Measurements from ENCODE around the gene NOC2L.

NOC2L gene

DNA sequence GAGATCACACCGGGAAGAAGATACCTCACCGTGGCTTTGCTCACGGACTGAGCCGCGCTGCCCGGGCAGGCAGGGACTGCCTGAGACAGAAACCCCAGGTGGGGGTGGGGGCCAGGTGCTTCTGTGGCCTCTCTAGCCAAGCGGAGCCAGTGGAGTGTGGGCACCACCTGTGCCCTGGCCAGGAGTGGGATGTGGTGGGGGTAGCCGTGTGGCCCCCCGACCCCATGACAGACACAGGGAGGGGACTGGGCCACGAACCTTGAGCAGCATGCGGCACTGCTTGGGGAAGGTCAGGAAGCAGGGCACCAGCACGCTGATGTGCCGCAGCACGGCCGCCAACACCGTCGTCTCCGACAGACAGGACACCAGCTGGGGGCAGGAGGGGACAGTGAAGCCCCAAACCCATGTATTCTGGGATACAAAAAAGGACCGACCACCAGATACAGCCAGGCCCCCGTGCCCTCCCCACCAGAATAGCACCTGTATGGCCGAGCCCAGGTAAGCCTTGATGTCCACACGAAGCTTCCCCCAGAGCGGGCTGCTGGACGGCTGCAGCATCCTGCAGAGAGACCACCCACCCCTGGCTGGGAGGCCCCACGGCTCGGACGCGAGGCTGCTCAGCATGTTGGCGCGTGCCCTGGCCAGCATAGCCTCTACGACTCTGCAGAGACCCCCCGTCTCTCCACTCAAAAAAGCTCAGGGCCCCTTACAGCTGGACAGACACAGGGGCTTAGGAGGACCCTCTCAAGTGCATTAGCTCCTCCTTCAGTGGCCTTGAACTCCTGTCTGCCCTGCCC lies 5.3 kb downstream of the NOC2L start:
- Histone ChIP-seq H3K9ac (ENCODE audit: low read length) (no peak overlapping the region), H3K27ac (ENCODE audit: low read depth, low read length, poor library complexity, severe bottlenecking) (no peak overlapping the region), H3K27me3 (ENCODE audit: insufficient read depth, low read length) (no peaks in the 10 kb centered on the region), H3K4me3 (ENCODE audit: low read depth, low read length, poor library complexity, severe bottlenecking) (no peak overlapping the region), H3K9me3 (ENCODE audit: low read length) (no peaks in the 10 kb centered on the region), H3K36me3 (ENCODE audit: insufficient read depth, low read length) (peaks cover 83% of the 10 kb centered on the region), H2AFZ (ENCODE audit: low read length) (no peak overlapping the region), H3K9me2 (ENCODE audit: low read depth, low read length) (no peaks in the 10 kb centered on the region), H4K20me1 (ENCODE audit: insufficient read depth, low read length) (no peaks in the 10 kb centered on the region), H3K4me1 (ENCODE audit: insufficient read depth, low read length, severe bottlenecking) (peaks cover 12% of the 10 kb centered on the region), H3F3A (ENCODE audit: insufficient read depth, low read length) (no peaks in the 10 kb centered on the region), H3K4me2 (ENCODE audit: low read length) (no peak overlapping the region), H3K79me2 (ENCODE audit: insufficient read depth, low read length) (peaks cover 10% of the 10 kb centered on the region)
- TF ChIP-seq, protein P1, sequence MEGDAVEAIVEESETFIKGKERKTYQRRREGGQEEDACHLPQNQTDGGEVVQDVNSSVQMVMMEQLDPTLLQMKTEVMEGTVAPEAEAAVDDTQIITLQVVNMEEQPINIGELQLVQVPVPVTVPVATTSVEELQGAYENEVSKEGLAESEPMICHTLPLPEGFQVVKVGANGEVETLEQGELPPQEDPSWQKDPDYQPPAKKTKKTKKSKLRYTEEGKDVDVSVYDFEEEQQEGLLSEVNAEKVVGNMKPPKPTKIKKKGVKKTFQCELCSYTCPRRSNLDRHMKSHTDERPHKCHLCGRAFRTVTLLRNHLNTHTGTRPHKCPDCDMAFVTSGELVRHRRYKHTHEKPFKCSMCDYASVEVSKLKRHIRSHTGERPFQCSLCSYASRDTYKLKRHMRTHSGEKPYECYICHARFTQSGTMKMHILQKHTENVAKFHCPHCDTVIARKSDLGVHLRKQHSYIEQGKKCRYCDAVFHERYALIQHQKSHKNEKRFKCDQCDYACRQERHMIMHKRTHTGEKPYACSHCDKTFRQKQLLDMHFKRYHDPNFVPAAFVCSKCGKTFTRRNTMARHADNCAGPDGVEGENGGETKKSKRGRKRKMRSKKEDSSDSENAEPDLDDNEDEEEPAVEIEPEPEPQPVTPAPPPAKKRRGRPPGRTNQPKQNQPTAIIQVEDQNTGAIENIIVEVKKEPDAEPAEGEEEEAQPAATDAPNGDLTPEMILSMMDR (IDR thresholded peaks at IDR 0.05; ENCODE audit: low read length): no peak
- TF ChIP-seq EZH2 (IDR thresholded peaks at IDR 0.05; ENCODE audit: borderline replicate concordance, low read length): no peak

DNA sequence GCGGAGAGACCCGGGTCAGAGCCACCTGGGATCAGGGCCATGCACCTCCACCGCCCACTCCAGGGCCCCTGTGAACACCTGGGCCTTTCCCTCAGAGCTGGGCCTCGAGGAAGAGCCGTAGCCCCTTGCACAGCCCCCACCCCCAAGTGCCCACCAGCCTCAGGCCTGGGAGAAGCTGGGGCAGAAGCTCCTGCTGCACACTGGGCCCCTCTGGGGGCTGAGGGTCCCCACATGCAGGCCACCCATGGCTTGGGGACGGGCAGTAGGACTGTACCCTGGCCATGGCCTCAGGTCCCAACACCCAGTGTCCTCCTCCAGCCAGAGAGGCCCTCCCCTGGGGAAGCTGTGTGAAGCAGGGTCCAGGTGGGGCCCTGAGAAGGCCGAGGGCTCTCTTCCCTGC lies 6.5 kb downstream of the NOC2L start:
- no peaks in the 10 kb centered on the region for H3K9me2 ChIP-seq (ENCODE audit: low read depth, low read length)
- H3K4me2 ChIP-seq (ENCODE audit: low read length): no peak overlapping the region
- H3K36me3 ChIP-seq (ENCODE audit: insufficient read depth, low read length): peaks cover 94% of the 10 kb centered on the region
- TF ChIP-seq EZH2 (IDR thresholded peaks at IDR 0.05; ENCODE audit: borderline replicate concordance, low read length): no peak
- TF ChIP-seq, protein P1 (IDR thresholded peaks at IDR 0.05; ENCODE audit: low read length): no peak
- no peaks in the 10 kb centered on the region for H4K20me1 ChIP-seq (ENCODE audit: insufficient read depth, low read length)
- H3K9me3 ChIP-seq (ENCODE audit: low read length): no peaks in the 10 kb centered on the region
- H3K4me3 ChIP-seq (ENCODE audit: low read depth, low read length, poor library complexity, severe bottlenecking): no peak overlapping the region
- no peak overlapping the region for H3K27ac ChIP-seq (ENCODE audit: low read depth, low read length, poor library complexity, severe bottlenecking)
- peaks cover 4% of the 10 kb centered on the region for H3K4me1 ChIP-seq (ENCODE audit: insufficient read depth, low read length, severe bottlenecking)
- no peak overlapping the region for H3K9ac ChIP-seq (ENCODE audit: low read length)
- H3K79me2 ChIP-seq (ENCODE audit: insufficient read depth, low read length): peaks cover 1% of the 10 kb centered on the region; the same call in 1 of the 2 replicates
- no peak overlapping the region for H2AFZ ChIP-seq (ENCODE audit: low read length)
- H3F3A ChIP-seq (ENCODE audit: insufficient read depth, low read length): no peaks in the 10 kb centered on the region
- H3K27me3 ChIP-seq (ENCODE audit: insufficient read depth, low read length): no peaks in the 10 kb centered on the region

GRCh38 chr1:952201-952600 lies 6.9 kb downstream of the NOC2L start:
- Histone ChIP-seq H3K36me3 (ENCODE audit: insufficient read depth, low read length) (peaks cover 98% of the 10 kb centered on the region), H3K27me3 (ENCODE audit: insufficient read depth, low read length) (no peaks in the 10 kb centered on the region), H3K4me1 (ENCODE audit: insufficient read depth, low read length, severe bottlenecking) (peaks cover under 1% of the 10 kb centered on the region), H3K9ac (ENCODE audit: low read length) (no peak overlapping the region), H3K9me2 (ENCODE audit: low read depth, low read length) (no peaks in the 10 kb centered on the region), H3F3A (ENCODE audit: insufficient read depth, low read length) (no peaks in the 10 kb centered on the region), H3K4me3 (ENCODE audit: low read depth, low read length, poor library complexity, severe bottlenecking) (no peak overlapping the region), H3K79me2 (ENCODE audit: insufficient read depth, low read length) (no peaks in the 10 kb centered on the region), H2AFZ (ENCODE audit: low read length) (no peak overlapping the region), H3K4me2 (ENCODE audit: low read length) (no peak overlapping the region), H3K27ac (ENCODE audit: low read depth, low read length, poor library complexity, severe bottlenecking) (no peak overlapping the region), H4K20me1 (ENCODE audit: insufficient read depth, low read length) (no peaks in the 10 kb centered on the region), H3K9me3 (ENCODE audit: low read length) (no peaks in the 10 kb centered on the region)
- TF ChIP-seq EZH2 (IDR thresholded peaks at IDR 0.05; ENCODE audit: borderline replicate concordance, low read length): no peak
- TF ChIP-seq, protein P1 (IDR thresholded peaks at IDR 0.05; ENCODE audit: low read length): no peak

Measured in OCI-LY1 (cell line).